ENCODE results near the gene SIRT3.

- TF ChIP-seq CTCF (IDR thresholded peaks at IDR 0.05; ENCODE audit: low read length) (no peak), EZH2 (optimal IDR thresholded peaks at IDR 0.05; ENCODE audit: low read depth, low read length) (no peak), EZH2phosphoT487 (IDR thresholded peaks at IDR 0.05; ENCODE audit: low read length) (no peak)
Measured at GRCh38 chr11:255176-255575, 19.0 kb upstream of the SIRT3 start.
